ENCODE results near the gene HOXD13. TPM values are rescaled to one million over a fixed set of nuclear protein-coding genes. Genes with fewer than 3 reads are reported as not detected.

Gene HOXD13
- total and polyA plus RNA-seq, 2 of the 8 experiments (the other 6 are each of a cell fraction or from before 2014, with no cell fraction given), result not detected

- Histone ChIP-seq H3K4ac (replicated peaks; ENCODE audit: insufficient read length, low read depth, low read length) (no peak overlapping the region), H3K79me1 (ENCODE audit: low read depth, low read length) (no peaks in the 10 kb centered on the region), H2BK120ac (replicated peaks; ENCODE audit: low read depth, low read length) (no peak overlapping the region), H2BK12ac (ENCODE audit: low read depth, low read length) (no peak overlapping the region), H3K4me3 (ENCODE audit: extremely low read depth in 1 of 4, insufficient read depth in 2 of 4, low read depth in 3 of 4, low read length in 4 of 4) (no peak overlapping the region), H3K27ac (ENCODE audit: low read depth, low read length) (no peak overlapping the region), H2BK20ac (ENCODE audit: low read length) (no peak overlapping the region), H3K9ac (replicated peaks in 1 of 4; ENCODE audit: extremely low read depth in 1 of 4, low read depth in 3 of 4, low read length in 3 of 4) (no peak overlapping the region), H3K4me2 (ENCODE audit: insufficient read depth in 1 of 2, low read depth in 2 of 2, low read length in 2 of 2) (no peak overlapping the region; a peak in 1 of 4 replicates), H4K8ac (ENCODE audit: extremely low read depth, insufficient read depth, low read length) (no peak overlapping the region), H4K20me1 (replicated peaks in 1 of 2; ENCODE audit: control insufficient read depth in 1 of 2, insufficient read depth in 2 of 2, low read length in 2 of 2) (peaks cover 15 to 21% of the 10 kb centered on the region in 2 experiments), H2BK15ac (ENCODE audit: low read length) (no peak overlapping the region), H4K5ac (ENCODE audit: insufficient read length, low read depth, low read length) (no peak overlapping the region), H3K23me2 (ENCODE audit: low read depth, low read length) (peaks cover 2% of the 10 kb centered on the region; the same call in 1 of the 2 replicates), H3K18ac (ENCODE audit: extremely low read depth, low read length) (no peak overlapping the region), H3K9me3 (ENCODE audit: insufficient read depth in 2 of 2, low read depth in 1 of 2, low read length in 1 of 2) (no peaks in the 10 kb centered on the region; a peak in 1 of 4 replicates), H3K23ac (ENCODE audit: insufficient read length) (no peak overlapping the region), H3K4me1 (replicated peaks in 1 of 4; ENCODE audit: control insufficient read depth in 3 of 4, insufficient read depth in 4 of 4, low read length in 3 of 4) (peaks cover 0 to 14% (median 9%) of the 10 kb centered on the region in 4 experiments; a peak in 6 of 7 replicates), H2AFZ (ENCODE audit: low read length) (no peak overlapping the region), H3K79me2 (ENCODE audit: control insufficient read depth in 1 of 2, insufficient read depth in 2 of 2, low read length in 2 of 2) (no peaks in the 10 kb centered on the region), H2BK5ac (ENCODE audit: low read depth, low read length) (no peak overlapping the region), H3K36me3 (ENCODE audit: control insufficient read depth in 2 of 4, insufficient read depth in 4 of 4, low read length in 3 of 4) (peaks cover 0 to 25% (median 0%) of the 10 kb centered on the region in 4 experiments; a peak in 1 of 8 replicates), H3K27me3 (replicated peaks in 1 of 4; ENCODE audit: control insufficient read depth in 3 of 4, extremely low read depth in 1 of 4, insufficient read depth in 3 of 4, low read length in 3 of 4) (peaks cover 94 to 100% (median 98%) of the 10 kb centered on the region in 4 experiments), H2AK5ac (ENCODE audit: low read depth, low read length) (no peak overlapping the region), H4K91ac (replicated peaks; ENCODE audit: insufficient read length, low read length) (no peak overlapping the region), H3K14ac (ENCODE audit: insufficient read length) (no peak overlapping the region), H3K56ac (replicated peaks; ENCODE audit: insufficient read length, low read depth, low read length) (no peak overlapping the region)
- DNase-seq (ENCODE audit: low read depth in 1 of 2, low spot score in 2 of 2) (peak in 1 of 2 experiments; percentile 83), FAIRE-seq (peak; percentile 19)
- ChIA-PET POLR2A (ENCODE audit: partially characterized antibody) (no interaction called here), CTCF (ENCODE audit: partially characterized antibody) (interaction anchor here (0.6 to 6.2 kb wide), 48 partner anchors 11 to 1548 kb away, joined by 3 to 72 read pairs (median 4); partner anchors contain the start of genes HOXD10 and HOXD4)
- 10% methylated on average over 13 of the region's 13 CpGs; no CpG with 5 or more reads in 1 of the 2 experiments for WGBS, 2 experiments (ENCODE audit: extremely low coverage in 1 of 2, insufficient coverage in 1 of 2, insufficient read length in 1 of 2, insufficient replicate concordance in 2 of 2, low coverage in 1 of 2, low lambda C conversion rate in 2 of 2, missing lambda C conversion rate in 1 of 2)
- no peak for TF ChIP-seq USF2 (IDR thresholded peaks at IDR 0.05; ENCODE audit: low read length)
- no peak for TF ChIP-seq BACH1 (IDR thresholded peaks at IDR 0.05; ENCODE audit: low read length)
- no peak for TF ChIP-seq GABPA (IDR thresholded peaks at IDR 0.05; ENCODE audit: borderline replicate concordance, insufficient read depth, low read length)
- TF ChIP-seq MAX (IDR thresholded peaks at IDR 0.05), result no peak
- no peak for TF ChIP-seq SIN3A (conservative IDR thresholded peaks at IDR 0.05 in 1 of 2, IDR thresholded peaks at IDR 0.05 in 1 of 2; ENCODE audit: low read depth in 1 of 2, low read length in 2 of 2)
- no peak for TF ChIP-seq GTF2F1 (IDR thresholded peaks at IDR 0.05; ENCODE audit: borderline replicate concordance, low read depth, low read length)
- no peak for TF ChIP-seq KDM4A (IDR thresholded peaks at IDR 0.05; ENCODE audit: low read depth, low read length, severe bottlenecking)
Measured at GRCh38 chr2:176126929-176127773, 34.6 kb downstream of the HOXD13 start.

Data from H1 (cell line).